Natural killer cell treated with Interleukin-12 subunit alpha and Interleukin-12 subunit beta and Interleukin-15 and Interleukin-18, amount 100 ng/mL, for 72 hours (primary cell): Measurements from ENCODE around the gene C19orf44. TPM values are rescaled to one million over a fixed set of nuclear protein-coding genes. Genes with fewer than 3 reads are reported as not detected.
A peak's percentile ranks its signal among the peaks of the same experiment; 100 is the strongest.

Experiments
- ATAC-seq, 2 donors: fragments of 150-1000 bp; cut with Tn5 transposase in 1 of 2; sonication (Bioruptor Pico), chemical (Tn5 transposase) in 1 of 2; 2 replicates each; pipeline ENCODE4 v1.10.0; 2021
- DNase-seq: peaks from one replicate; pipeline ENCODE4 v3.0.0; 2022; ENCODE audit warnings: low spot score
- H3K27ac Mint-ChIP-seq, 2 donors: 1 replicate in 1 of 2; 2 replicates in 1 of 2; pipeline ENCODE4 v1.8.0; 2022; ENCODE audit warnings: mixed read lengths in 2 of 2, mild to moderate bottlenecking in 1 of 2, moderate library complexity in 1 of 2
- H3K27me3 Mint-ChIP-seq, 2 donors: 1 replicate in 1 of 2; 2 replicates in 1 of 2; pipeline ENCODE4 v1.8.0; 2022; ENCODE audit warnings: mixed read lengths in 2 of 2
- H3K36me3 Mint-ChIP-seq: one replicate; pipeline ENCODE4 v1.8.0; 2022; ENCODE audit warnings: mixed read lengths
- H3K4me1 Mint-ChIP-seq, 2 donors: 1 replicate in 1 of 2; 2 replicates in 1 of 2; pipeline ENCODE4 v1.8.0; 2022; ENCODE audit warnings: low read depth in 2 of 2, mixed read lengths in 2 of 2, mild to moderate bottlenecking in 1 of 2
- H3K4me3 Mint-ChIP-seq: one replicate; pipeline ENCODE4 v1.8.0; 2022; ENCODE audit warnings: mixed read lengths
- H3K9me3 Mint-ChIP-seq: 2 replicates; pipeline ENCODE4 v1.8.0; 2022; ENCODE audit warnings: mixed read lengths
- total RNA-seq, 2 donors: library from RNA; stranded (reverse); gene quantifications; one replicate each; pipeline ENCODE4 v1.2.3, GENCODE V29; 2022

C19orf44 gene
- total RNA-seq, 2 donors from 2014 or later, result 3.3 to 7.5 TPM

DNA sequence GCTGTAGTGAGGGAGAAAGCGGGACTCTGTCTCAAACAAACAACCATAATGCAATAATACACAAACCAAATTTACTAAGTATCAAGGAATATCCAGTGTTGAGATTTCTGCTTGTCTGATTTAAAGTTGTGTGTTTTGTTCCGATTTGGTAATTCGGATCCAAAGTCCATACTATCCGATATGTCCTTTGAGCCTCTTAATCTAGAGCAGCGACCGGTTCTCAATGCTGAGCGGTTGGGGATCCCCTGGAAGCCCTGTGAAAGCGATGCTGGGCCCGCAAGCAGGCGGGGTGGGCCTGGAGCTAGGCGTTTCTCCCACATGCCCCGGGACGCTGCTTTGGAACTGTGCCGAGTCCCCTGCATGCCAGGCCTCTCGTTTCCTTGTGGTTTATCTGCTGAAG, 20.2 kb downstream of the C19orf44 start:
- Mint-ChIP-seq H3K27ac (no peak overlapping the region), H3K27me3 (no peaks in the 10 kb centered on the region), H3K4me3 (no peak overlapping the region), H3K36me3 (no peaks in the 10 kb centered on the region), H3K9me3 (no peaks in the 10 kb centered on the region), H3K4me1 (peaks cover 4 to 6% of the 10 kb centered on the region in 2 donors)
- DNase-seq, result no peak
- ATAC-seq, result no peak

DNA sequence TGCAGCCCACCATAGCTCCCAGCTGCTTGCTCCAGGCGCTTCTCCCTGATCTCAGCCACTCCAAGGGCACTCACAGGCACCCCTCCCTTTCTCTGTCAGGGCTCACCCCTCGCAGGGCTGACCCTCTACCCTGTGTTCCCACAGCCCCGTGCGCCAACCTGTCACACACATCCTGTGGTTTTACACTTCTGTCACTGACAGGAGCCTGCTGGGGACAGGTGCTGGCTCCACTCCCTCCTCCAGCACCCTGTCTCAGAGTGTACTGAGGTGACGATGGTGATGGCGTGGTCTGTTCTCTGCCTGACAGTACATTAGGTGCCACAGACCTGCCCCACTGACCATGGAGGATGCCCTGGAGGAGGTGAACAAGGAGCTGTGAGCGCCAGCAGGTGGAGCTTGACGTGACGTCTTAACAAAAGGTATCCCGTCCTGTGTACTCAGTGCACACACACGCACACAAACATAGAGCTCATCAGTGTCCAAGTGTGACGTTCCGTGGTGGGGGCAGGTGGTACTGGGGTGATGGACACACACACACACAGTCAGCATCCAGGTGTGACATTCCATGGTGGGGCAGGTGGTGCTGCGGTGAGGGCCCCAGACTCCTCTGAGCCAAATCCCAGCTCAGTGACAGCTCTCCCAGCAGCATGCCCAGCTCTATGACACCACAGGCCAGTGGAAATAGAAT, 20.9 kb downstream of the C19orf44 start:
- DNase-seq (no peak), ATAC-seq (peak; percentile 20 to 29)
- no peaks in the 10 kb centered on the region for H3K27me3 Mint-ChIP-seq
- H3K27ac Mint-ChIP-seq, result no peak overlapping the region
- no peaks in the 10 kb centered on the region for H3K36me3 Mint-ChIP-seq
- H3K9me3 Mint-ChIP-seq, result no peaks in the 10 kb centered on the region
- no peak overlapping the region for H3K4me3 Mint-ChIP-seq
- peaks cover 4 to 6% of the 10 kb centered on the region in 2 donors for H3K4me1 Mint-ChIP-seq

DNA sequence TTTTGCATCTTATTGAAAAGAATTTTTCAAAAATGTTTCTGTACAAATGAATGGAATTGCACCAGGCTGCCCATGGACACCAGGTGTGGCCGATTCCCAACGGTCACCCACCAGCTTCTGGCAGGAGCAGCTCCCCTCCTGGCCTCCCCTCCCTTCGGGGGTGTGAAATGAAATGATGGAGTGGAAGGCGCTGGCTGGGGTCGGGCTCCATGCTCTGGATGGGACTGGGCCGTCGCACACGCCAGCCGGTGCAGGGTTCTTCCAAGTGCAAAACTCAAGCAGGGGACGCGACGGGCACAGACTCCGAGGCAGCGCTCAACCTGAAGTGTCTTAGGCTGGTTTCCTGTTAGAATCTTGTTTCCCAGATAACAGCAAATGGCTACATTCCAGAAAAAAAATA, 21.9 kb downstream of the C19orf44 start:
- H3K4me1 Mint-ChIP-seq, result peaks cover 4 to 6% of the 10 kb centered on the region in 2 donors

DNA sequence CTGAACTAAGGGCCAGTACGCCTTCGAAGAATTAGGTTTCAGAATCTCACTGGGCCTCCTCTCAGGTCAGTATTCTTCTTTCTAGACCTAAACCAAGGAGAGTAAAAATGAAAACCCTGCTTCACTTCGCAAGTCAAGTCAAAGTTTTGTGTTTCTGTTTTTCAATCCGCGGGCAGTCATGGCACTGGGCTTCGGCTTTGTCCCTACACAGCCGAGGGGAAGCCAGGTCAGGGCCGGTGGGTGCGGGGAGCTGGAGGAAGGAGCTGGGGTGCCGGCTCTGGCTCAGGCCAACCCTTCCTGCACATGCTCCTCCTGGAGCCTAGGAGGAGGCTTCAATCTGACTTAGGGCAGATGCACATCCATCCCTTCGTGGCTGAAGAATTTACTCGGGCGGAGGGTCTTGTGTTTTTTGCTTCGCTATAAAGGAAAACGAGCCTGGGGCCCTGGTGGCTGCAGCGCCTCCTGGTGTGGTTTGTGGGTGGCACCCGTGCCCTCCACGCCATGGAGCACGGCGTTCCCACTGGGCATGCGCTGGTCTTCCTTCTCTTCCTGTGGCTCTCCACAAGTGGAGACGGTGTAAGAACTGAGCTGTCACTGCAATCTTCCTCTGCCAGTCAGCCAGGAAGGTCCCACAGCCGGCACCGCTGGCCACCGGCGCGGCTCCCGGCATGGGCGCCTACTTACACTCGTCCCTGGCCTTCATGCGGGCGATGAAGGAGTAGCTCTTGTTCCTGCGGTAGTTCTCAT, 22.5 kb downstream of the C19orf44 start:
- no peak overlapping the region for H3K27ac Mint-ChIP-seq
- no peak overlapping the region for H3K4me3 Mint-ChIP-seq
- H3K27me3 Mint-ChIP-seq, result no peaks in the 10 kb centered on the region
- ATAC-seq (no peak), DNase-seq (no peak)
- H3K36me3 Mint-ChIP-seq, result no peaks in the 10 kb centered on the region
- peaks cover 4 to 6% of the 10 kb centered on the region in 2 donors for H3K4me1 Mint-ChIP-seq
- H3K9me3 Mint-ChIP-seq, result no peaks in the 10 kb centered on the region

More for the DNA sequence above, 21.9 kb downstream of the C19orf44 start:
- Mint-ChIP-seq H3K36me3 (no peaks in the 10 kb centered on the region), H3K27me3 (no peaks in the 10 kb centered on the region), H3K27ac (no peak overlapping the region), H3K4me3 (no peak overlapping the region), H3K9me3 (no peaks in the 10 kb centered on the region)
- no peak for ATAC-seq
- no peak for DNase-seq

DNA sequence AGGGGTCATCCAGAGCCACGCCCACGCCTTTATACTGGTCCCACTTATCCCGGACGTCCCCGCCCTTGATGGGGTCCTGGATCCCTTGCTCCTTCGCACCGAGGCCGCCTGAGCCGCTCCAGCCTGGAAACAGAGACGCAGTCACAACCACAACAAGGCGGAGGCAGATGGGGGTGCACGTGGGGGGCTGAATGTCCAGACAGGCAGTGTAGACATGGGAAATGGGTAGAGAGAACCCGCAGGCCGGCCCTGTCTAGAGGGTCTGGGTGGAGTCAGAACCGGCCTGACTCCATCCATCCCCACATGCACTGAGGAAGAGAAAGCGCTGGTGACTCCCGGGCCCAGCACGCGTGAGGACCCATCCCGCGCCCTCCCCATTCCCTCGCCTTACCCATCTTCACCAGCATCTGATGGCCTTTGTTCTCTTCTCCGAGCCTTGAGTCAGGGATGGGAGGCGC, 23.1 kb downstream of the C19orf44 start:
- no peak overlapping the region for H3K27ac Mint-ChIP-seq
- no peak for DNase-seq
- H3K4me3 Mint-ChIP-seq, result no peak overlapping the region
- no peaks in the 10 kb centered on the region for H3K9me3 Mint-ChIP-seq
- no peaks in the 10 kb centered on the region for H3K36me3 Mint-ChIP-seq
- H3K27me3 Mint-ChIP-seq, result no peaks in the 10 kb centered on the region
- peaks cover 4 to 6% of the 10 kb centered on the region in 2 donors for H3K4me1 Mint-ChIP-seq
- ATAC-seq, result no peak

DNA sequence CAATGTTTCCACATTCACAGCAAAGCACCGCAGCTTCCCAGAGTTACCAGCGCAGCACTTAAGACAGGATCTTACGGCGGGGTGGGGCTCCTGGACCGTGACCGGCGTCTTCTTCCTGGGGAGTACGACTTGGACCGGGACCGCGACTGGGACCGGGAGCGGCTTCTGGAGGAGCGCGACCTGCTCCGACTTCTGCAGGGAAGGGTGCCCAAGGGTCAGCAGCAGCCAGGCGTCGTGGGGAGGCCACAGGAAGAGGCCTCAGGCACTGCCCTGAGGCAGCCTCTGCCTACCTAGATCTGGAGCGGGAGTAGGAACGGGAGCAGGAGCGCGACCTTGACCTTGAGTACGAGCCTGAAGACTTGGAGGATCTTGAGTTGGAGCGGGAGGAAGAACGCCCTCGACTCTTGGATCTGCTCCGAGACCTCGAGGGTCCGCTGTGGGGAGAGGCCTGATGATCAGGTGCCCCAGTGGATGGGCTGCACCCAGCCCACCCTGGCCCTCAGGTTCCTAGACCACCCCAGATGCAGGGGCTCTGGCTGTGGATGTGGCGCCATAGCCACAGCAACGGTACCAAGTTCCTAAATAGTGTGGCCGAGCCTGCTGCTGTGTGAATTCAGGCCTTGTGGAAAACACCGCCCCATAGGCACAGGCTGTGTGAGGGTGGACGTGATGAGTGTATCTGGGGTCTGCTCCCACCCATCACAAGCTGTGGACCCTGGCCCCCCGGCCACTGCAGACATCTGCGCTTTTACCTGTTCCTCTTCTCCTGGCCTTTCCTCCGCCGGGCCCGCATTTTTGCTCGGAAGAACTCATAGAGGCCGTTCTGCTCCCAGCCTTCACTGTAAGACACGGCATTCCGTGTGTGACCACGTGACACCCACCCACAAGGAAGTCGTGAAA, 24.1 kb downstream of the C19orf44 start:
- no peak for ATAC-seq
- Mint-ChIP-seq H3K4me1 (peaks cover 4 to 6% of the 10 kb centered on the region in 2 donors), H3K27ac (no peak overlapping the region), H3K36me3 (no peaks in the 10 kb centered on the region), H3K4me3 (no peak overlapping the region), H3K27me3 (no peaks in the 10 kb centered on the region), H3K9me3 (no peaks in the 10 kb centered on the region)
- no peak for DNase-seq

DNA sequence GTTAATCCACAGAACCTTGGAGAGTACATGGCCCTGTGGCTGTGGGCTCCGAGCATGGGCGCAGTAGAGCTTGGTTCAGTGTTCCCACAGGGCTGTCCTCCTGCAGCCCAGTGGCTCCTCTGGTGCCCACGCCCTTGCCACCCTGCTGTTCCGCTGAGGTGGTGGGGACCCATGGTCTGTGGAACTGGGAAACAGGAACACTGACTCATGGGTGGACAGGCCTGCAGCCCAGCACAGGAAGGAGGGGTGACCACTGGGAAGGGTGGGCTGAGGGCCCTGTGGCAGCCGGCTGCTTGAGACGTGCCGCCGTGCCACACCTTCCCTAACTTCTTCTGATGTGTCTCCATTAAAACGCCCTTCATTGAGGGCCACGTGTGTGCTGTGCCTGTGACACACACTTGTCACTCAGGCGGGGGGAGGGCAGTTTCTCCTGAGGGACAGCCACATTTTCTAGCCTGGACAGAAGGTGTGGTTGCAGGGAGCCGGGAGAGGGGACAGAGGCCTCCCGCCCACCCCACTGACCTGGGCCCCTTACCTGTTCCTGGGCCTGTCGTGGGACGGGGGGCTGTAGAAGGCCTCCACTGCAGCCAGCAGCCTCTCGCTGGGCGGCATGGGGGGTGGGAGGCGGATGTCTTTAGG, 24.9 kb downstream of the C19orf44 start:
- DNase-seq, result no peak
- Mint-ChIP-seq H3K4me3 (no peak overlapping the region), H3K4me1 (peaks cover 4 to 6% of the 10 kb centered on the region in 2 donors), H3K27ac (no peak overlapping the region), H3K27me3 (no peaks in the 10 kb centered on the region), H3K9me3 (no peaks in the 10 kb centered on the region), H3K36me3 (no peaks in the 10 kb centered on the region)
- no peak for ATAC-seq

DNA sequence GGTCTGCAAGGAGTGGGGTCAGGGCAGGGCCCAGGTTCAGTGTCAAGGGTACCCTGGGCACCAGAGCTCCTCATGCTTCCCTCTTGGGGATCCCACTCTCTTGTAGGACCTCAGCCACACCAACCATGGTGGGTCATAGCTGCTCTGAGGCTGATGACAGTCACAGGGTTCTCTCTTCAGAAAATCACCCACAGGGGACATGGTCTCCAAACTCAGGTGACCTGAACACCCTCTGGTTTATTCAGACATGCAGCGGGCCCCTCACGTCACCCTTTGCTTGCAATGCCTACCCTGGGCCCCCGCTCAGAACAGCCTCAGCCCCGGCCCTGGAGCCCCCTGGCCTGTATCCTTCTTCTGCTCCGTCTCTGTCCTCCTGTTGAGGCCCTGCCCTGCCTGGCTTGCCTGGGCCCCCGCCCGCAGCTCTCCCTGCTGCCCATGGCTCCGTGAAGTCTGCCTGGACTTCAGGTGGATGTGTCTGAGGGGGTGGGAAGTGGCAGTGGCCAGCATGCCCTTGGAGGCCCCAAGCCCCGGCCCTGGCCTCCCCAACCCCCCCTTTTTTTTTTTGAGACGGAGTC, 25.6 kb downstream of the C19orf44 start:
- DNase-seq (no peak), ATAC-seq (no peak)
- Mint-ChIP-seq H3K36me3 (no peaks in the 10 kb centered on the region), H3K9me3 (no peaks in the 10 kb centered on the region), H3K27me3 (no peaks in the 10 kb centered on the region), H3K4me1 (peaks cover 4 to 5% of the 10 kb centered on the region in 2 donors), H3K27ac (no peak overlapping the region), H3K4me3 (no peak overlapping the region)

DNA sequence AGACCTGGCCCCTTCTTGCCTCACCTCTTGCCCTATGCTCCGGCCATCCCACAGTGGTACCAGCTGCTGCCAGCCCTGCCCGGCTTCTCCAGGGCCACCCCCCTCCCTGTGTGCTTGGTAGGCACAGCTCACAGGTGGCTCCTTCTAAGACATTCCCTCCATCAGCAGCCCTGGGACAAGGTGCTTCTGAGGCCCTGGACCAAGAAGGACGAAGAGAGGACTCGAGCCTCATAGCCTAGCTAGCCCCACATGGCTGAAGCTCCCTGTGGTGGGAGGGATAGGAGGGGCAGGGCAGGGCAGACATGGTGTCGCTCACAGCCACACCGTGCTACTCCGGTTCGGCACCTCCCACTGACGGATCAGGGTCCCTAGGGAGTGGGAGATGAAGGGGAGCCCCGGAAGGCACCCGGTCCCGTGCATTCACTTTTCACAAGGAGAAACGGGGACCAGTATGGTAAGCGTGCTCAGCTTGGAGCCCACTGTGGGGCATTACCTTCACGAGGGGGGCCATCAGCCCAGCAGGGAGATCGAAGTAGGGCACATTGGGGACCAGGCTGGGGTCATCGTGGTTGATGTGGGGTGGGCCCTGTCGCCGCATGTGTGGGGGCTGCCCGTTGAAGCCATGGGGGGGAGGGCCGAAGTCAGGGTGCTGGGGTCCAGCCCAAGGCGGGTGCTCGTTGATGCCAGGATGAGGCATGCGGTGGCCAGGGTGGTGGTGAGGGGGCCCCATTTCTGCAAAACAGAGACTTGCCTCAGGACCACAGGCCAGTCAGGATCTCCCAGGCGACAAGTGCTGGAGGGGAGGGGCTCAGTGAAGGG, 26.6 kb downstream of the C19orf44 start:
- H3K4me1 Mint-ChIP-seq, result no peaks in the 10 kb centered on the region
- ATAC-seq (no peak), DNase-seq (no peak)
- no peaks in the 10 kb centered on the region for H3K27me3 Mint-ChIP-seq
- no peak overlapping the region for H3K4me3 Mint-ChIP-seq
- no peaks in the 10 kb centered on the region for H3K9me3 Mint-ChIP-seq
- no peaks in the 10 kb centered on the region for H3K36me3 Mint-ChIP-seq
- H3K27ac Mint-ChIP-seq, result no peak overlapping the region

DNA sequence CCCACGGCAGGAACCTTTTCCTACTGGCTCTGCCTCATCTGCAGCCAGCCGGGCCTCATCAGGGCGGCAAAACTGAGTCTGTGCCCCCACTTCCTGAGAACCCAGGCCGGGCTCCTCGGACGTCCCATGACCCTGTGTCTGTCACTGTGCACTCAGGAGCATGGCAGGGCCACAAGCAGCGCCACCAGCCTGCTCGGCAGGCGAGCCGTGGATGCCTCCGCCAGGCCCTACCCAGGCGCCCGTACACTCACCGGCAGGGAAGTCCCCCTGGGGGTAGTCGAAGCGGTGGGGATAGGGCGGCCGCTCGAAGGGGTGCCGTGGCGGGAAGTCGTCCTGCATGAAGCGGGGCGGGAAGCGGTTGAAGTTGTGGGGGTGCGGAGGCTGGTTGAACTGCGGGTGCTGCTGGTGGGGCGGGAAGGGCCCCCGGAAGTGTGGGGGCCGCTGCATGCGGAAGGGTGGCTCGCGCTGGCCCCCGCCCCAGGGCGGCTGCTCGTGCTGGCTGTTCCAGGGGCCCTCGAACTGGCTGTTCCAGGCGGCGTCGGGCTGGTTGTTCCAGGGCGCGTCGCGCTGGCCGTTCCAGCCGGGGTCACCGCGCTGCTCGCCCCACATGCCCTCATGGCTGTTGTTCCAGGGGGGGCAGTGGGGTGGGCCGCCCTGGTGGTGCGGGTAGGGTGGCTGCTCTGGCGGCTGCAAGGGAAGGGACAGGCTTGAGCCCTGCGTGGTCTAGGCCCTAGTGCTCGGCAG, 29.0 kb downstream of the C19orf44 start:
- H3K27me3 Mint-ChIP-seq, result no peaks in the 10 kb centered on the region
- H3K4me1 Mint-ChIP-seq, result no peaks in the 10 kb centered on the region
- ATAC-seq, result no peak
- DNase-seq, result no peak
- no peak overlapping the region for H3K27ac Mint-ChIP-seq
- no peak overlapping the region for H3K4me3 Mint-ChIP-seq
- H3K36me3 Mint-ChIP-seq, result no peaks in the 10 kb centered on the region
- no peaks in the 10 kb centered on the region for H3K9me3 Mint-ChIP-seq

DNA sequence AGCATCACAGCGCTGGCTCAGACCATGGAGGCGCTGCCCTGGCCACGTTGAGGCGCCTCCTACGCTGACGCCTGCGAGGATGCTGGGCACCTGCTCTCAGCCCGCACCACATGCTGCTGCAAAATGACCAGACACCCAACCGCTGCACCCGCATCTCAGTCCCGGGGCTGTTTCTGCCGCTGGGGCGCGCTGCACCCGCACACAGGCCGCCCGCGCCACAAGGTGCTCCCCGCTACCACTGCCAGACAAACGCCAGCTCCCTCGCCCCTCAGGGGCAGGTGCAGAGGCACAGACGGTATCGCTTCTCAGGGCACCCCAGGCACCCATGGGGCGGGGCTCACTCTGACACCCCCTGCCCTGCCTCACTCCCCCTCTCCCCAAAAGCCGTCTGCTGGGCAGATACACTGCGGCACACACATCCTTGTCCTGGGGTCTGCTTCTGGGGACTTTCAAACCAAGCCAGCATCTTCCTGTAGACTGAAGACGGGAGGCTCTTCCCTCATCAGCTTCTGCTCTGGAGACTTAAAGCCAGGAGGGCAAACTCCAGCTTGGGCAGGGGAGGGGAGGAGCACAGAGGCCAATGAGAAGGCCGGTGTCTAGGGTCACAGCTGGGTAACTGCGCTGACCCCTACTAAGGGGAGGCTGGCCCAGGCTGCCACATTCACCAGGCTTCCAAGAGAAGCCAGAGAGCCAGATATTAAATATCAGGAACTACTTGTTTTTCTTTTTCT, 29.7 kb downstream of the C19orf44 start:
- H3K9me3 Mint-ChIP-seq, result no peaks in the 10 kb centered on the region
- DNase-seq, result no peak
- no peaks in the 10 kb centered on the region for H3K36me3 Mint-ChIP-seq
- no peaks in the 10 kb centered on the region for H3K4me1 Mint-ChIP-seq
- no peak overlapping the region for H3K27ac Mint-ChIP-seq
- no peak overlapping the region for H3K4me3 Mint-ChIP-seq
- ATAC-seq, result no peak
- H3K27me3 Mint-ChIP-seq, result no peaks in the 10 kb centered on the region
